HG03378 (cell line): ENCODE data around the gene ITPR1.

Experiments
- ATAC-seq: cut with Tn5 transposase; IDR thresholded peaks from one replicate; pipeline ENCODE4 v1.9.1; 2021; ENCODE audit warnings: mild to moderate bottlenecking, moderate library complexity; ENCODE audit not compliant: unreplicated experiment

The ITPR1 gene

GRCh38 chr3:4508048-4508981 is 15.2 kb downstream of the ITPR1 start:
- ATAC-seq, result peak; percentile 74

DNA sequence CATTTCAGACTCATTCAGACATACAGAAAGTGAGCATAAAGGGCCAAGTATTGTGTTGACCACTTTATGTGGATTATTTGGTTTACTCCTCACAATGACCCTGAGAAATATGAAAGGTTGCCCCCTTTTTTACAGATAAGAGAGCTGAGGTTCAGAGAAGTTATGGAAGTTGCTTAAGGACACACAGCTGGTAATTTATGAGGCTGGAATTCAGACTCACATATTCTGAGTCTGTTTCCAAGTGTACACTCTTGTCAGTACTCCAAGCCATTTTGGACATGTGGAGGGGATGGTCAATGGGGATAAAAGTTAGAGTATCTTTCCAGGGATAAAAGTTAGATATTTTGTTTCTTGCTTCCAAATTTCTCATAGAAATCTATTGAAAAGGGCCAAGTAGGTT is 15.9 kb downstream of the ITPR1 start:
- ATAC-seq, result no peak

DNA sequence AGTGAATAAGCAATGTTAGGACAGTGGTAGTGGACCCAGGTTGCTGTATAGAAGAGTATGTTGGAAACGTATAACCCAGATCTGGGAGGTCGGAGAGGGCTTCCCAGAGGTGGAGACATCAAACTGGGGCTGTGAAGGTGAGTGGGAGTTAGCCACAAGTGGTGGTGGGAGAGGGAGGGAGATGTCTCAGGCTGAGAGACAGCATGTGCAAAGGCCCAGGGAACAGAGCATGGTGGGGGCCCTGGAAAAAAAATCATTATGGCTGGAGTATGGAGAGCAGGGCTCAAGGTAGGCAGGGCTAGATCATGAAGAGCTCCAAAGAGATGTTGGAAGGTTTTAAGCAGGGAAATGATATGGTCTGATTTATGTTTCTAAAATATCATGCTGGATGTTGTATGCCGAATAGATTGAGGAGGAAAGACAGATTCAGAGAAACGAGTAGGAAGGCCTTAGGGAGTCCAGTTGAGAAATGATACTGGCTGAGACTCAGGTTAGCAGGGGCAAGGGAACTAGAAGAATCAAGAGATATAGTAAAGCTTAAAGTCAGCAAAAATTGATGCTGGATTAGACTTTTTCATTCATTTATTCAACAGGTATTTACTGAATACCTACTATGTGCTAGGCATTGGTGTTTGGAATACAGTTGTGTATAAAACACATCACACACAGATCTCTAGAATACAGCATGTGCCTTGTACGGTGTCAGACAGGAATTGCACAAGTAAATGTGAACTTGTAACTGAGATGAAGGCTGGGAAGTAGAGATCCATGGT is 17.0 kb downstream of the ITPR1 start:
- no peak for ATAC-seq

- no peak for ATAC-seq
Measured at GRCh38 chr3:4511491-4512262, 18.5 kb downstream of the ITPR1 start.

- no peak for ATAC-seq
Measured at GRCh38 chr3:4512895-4513616, 19.9 kb downstream of the ITPR1 start.

DNA sequence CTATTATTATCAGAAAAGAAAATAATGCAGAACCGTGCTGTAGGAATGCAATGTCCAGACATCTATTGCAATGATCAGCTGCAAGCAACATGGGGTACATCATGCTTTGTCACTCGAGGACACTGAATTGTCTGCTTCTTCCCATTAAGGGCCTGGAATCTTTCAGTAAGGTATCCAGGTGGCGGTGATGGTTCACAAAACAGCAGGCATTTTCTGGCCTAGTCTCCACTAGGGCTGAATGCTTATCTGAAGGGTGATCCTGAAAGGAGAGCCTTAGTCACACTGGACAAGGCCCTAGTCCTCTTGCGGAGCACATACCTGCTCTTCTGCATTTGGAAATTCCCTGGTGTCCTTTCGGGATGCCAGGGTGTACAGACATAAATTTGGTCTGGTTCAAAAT is 21.2 kb downstream of the ITPR1 start:
- ATAC-seq, result no peak

DNA sequence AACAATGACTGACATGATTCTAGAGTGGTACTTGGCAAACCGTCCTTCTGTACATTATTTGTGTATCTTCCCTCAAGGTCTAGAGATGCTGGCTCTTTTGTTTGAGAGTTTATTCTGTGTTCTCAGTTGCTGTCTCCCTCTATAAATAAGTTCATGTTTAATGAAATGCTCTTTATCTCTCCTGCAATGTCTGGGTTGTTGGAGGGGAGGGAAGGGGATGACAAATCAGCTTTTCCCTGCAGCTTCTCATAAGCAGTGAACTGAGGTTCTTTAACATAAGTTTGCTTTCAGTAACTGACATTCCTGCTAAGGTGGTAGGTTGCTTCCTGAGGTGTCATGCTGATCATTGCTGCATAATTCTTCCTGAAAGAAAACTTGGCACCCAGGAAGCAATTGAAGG is 21.8 kb downstream of the ITPR1 start:
- ATAC-seq, result no peak

DNA sequence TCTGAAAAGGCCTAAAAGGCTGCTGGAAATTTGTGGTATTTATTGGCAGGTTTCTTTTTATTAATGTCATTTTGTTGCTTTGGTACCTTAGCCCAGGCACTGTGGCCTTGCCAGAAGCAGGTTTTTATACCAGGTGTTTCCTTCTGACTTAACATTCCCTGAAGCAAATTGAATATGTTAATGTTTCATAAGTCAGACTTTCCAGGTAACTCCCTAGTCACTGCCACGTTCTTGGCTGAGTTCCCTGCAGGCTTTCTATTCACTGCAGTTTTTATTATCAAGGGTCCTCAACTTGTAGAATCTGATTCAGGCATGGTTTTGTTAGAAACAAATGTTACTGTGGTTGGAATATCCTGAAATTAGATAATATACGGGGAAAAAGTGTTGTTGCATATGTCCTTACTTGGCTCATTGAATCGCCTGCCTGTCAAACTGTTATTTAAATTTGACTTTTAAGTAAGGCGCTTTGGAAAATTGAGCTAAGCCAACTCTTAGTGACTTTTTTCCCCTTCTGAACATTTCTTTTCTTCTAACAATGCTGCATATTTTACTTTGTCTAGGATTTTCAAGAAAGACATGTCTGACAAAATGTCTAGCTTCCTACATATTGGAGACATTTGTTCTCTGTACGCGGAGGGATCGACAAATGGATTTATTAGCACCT is 22.9 kb downstream of the ITPR1 start:
- no peak for ATAC-seq

GRCh38 chr3:4517093-4517492 is 23.9 kb downstream of the ITPR1 start:
- no peak for ATAC-seq

DNA sequence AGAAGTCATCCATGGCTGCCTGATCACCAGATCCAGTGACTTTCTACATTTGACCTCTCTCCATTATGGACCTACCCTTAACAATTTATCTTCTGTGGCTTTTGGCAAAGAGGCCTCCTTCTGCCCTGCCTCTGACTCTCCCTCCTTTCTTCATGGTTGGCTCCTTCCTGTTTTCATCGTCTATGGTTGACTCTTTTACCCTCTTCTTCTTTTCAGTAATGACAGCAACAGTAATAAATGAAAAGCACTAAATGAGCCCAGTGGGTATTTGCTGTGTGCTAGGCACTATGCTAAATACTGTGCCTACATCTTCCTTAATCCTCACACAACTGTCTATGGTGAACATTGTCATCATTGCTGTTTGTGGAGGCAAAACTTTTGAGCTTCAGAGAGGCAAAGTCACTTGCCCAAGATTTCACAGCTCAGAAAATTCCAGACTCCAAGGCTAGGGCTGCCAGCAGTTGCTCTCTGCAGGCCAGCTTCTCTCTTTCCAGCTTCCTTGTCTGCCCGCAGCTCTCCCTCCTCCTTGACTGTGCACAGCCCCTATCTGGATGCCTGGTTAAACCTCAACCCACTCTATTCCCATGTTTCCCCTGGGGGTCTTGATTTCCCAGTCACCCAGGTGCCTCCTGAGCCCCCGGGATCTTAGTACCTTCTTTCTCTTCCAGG is 24.6 kb downstream of the ITPR1 start:
- ATAC-seq, result no peak

DNA sequence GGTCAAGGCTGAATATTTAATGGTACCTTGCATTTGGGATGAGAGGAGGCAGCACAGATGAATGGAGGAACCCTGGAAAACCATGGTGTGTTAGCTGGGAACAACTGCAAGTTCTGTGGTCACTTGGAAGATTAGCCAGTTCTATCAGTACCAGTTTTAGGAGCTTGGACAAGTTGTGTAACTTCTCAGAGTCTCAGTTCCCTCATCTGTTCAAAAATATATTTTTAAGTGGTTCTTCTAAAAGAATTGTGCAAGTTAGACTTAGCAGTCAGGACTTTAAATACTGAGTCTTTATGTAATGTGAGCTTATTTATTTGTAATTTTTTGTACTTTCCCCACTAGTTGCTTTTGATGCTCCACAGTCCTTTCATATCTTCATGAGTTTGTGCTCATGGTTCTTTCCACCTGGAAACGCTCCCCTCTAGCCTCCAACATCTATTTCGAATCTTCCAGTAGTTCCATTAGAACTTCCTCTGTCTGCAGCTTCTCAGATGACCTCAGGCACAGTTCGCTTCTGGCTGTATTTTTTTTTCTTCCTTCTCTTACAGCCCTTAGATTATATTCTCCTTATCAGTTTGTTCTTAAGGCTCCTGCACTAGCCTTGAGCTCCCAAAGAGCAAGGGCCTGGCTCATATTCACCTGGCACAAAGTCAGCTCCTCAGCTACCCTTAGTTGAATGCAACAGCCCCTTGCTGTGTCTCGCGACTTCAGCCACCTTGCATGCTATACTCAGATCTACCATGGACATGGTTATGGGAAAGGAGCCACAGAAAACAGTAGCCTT is 27.1 kb downstream of the ITPR1 start:
- ATAC-seq, result no peak

DNA sequence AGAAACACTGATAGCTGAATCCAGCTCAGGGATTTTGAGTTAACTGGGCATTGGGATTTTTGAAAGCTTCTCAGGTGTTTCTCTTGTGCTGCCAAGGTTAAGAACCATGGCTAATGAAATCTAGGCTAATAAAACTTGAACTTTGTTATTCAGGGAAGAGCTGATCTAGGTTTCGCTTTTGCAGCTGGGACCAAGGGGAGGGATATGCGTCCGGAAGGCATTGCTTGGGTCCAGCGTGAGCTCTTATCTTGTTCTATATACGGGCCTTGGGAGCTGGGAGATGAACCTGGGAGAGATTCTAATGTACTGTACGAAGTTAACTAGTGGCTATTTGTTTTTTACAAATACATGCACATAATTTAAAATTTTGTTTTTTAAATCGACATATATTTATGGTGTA is 29.8 kb downstream of the ITPR1 start:
- no peak for ATAC-seq

DNA sequence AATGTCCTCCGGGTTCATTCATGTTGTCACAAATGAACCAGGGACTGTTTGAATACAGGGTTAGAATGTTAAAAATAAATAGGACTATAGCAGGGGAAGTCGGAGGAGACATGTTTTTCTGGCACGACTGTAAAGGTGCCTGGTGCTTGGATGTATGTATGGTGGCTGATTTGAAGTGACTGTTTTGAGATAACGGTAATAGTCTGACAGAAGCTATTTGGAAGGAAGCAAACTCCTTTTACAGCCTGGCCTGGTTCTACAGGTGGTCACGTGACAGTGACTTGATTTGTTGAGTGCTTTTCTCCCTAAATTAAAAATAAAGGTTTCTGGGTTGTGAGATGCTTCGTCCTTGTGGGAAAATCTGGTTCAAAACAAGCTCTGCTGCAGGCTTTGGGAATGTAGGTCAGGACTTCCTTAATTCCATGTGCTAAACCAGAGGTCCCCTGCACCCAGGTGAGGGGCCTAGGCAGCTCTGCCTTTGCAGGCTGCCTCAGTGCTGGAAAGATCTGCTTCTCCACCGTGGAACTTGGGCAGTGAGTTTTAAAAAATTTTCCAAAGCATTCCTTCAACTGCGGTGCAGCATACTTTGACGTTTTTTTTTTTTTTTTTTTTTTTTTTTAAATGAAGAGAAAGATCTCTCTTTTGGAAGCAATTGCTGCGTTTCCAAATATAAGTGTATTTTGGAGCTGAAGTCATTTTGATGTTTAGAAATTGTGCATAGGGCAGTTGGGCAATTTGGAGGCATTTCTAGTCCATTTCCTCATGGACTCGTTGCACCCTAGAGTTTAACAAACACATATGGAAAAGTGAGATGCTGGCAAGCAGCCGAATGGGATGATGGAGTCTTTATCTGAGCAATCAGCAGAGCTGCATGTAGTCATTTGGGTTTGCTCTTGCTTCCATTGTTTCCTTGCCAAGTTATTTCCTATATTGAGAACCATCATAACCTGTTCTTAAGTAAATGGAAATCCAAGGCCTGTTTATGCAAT is 30.9 kb downstream of the ITPR1 start:
- no peak for ATAC-seq

- no peak for ATAC-seq
Measured at GRCh38 chr3:4525560-4526223, 32.5 kb downstream of the ITPR1 start.

GRCh38 chr3:4528320-4528719 is 35.2 kb downstream of the ITPR1 start:
- ATAC-seq, result no peak

GRCh38 chr3:4528819-4529600 is 35.9 kb downstream of the ITPR1 start:
- ATAC-seq, result no peak
